ENCODE measurements around the gene ATOSA.

ATOSA gene

DNA sequence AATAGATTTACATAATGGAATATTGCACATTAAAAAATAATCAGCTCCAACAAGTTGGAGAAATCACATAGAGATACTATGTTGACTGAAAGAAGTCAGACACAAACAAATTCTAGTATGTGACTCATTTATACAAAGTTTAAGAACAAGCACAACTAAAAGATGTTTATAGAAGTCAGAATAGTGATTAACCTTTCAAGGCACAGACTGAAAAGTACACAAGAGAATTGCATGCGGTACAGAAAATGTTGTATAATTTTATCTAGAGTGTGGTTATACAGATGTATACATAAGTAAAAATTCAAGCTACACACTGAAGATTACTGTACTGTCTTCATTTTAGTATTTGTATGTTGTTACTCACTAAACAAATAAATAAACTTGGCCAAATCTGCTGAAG is 19.3 kb upstream of the ATOSA start:
- no peak overlapping the region for H3K4me3 ChIP-seq
- H3K9me3 ChIP-seq (ENCODE audit: low read depth, low read length) = no peaks in the 10 kb centered on the region
- DNase-seq (ENCODE audit: low read depth, low spot score) = no peak
- no peak overlapping the region for H3K27ac ChIP-seq
- H3K9ac ChIP-seq (ENCODE audit: insufficient read length) = no peak overlapping the region
- no peak for TF ChIP-seq EZH2 (IDR thresholded peaks at IDR 0.05)
- no peak for TF ChIP-seq FOXP2 (optimal IDR thresholded peaks at IDR 0.05; ENCODE audit: control extremely low read depth, extremely low read length, insufficient read depth)
- TF ChIP-seq POLR2AphosphoS5 (IDR thresholded peaks at IDR 0.05; ENCODE audit: borderline replicate concordance, low read depth, low read length) = no peak
- H3K36me3 ChIP-seq (ENCODE audit: insufficient read depth, low read length) = no peaks in the 10 kb centered on the region

- H3K36me3 ChIP-seq (ENCODE audit: insufficient read depth, low read length) = no peaks in the 10 kb centered on the region
- H3K4me3 ChIP-seq = no peak overlapping the region
- no peaks in the 10 kb centered on the region for H3K9me3 ChIP-seq (ENCODE audit: low read depth, low read length)
- TF ChIP-seq POLR2AphosphoS5 (IDR thresholded peaks at IDR 0.05; ENCODE audit: borderline replicate concordance, low read depth, low read length) (no peak), EZH2 (IDR thresholded peaks at IDR 0.05) (no peak), FOXP2 (optimal IDR thresholded peaks at IDR 0.05; ENCODE audit: control extremely low read depth, extremely low read length, insufficient read depth) (no peak)
- H3K27ac ChIP-seq = no peak overlapping the region
- DNase-seq (ENCODE audit: low read depth, low spot score) = no peak
- H3K9ac ChIP-seq (ENCODE audit: insufficient read length) = no peak overlapping the region
Observed at GRCh38 chr15:52697051-52697450, 17.9 kb upstream of the ATOSA start.

- no peak for DNase-seq (ENCODE audit: low read depth, low spot score)
- TF ChIP-seq FOXP2 (optimal IDR thresholded peaks at IDR 0.05; ENCODE audit: control extremely low read depth, extremely low read length, insufficient read depth) = no peak
- TF ChIP-seq EZH2 (IDR thresholded peaks at IDR 0.05) = no peak
- TF ChIP-seq POLR2AphosphoS5 (IDR thresholded peaks at IDR 0.05; ENCODE audit: borderline replicate concordance, low read depth, low read length) = no peak
- no peaks in the 10 kb centered on the region for H3K36me3 ChIP-seq (ENCODE audit: insufficient read depth, low read length)
- H3K9ac ChIP-seq (ENCODE audit: insufficient read length) = no peak overlapping the region
- no peak overlapping the region for H3K4me3 ChIP-seq
- no peak overlapping the region for H3K27ac ChIP-seq
- no peaks in the 10 kb centered on the region for H3K9me3 ChIP-seq (ENCODE audit: low read depth, low read length)
Observed at GRCh38 chr15:52695154-52695553, 16.0 kb upstream of the ATOSA start.

DNA sequence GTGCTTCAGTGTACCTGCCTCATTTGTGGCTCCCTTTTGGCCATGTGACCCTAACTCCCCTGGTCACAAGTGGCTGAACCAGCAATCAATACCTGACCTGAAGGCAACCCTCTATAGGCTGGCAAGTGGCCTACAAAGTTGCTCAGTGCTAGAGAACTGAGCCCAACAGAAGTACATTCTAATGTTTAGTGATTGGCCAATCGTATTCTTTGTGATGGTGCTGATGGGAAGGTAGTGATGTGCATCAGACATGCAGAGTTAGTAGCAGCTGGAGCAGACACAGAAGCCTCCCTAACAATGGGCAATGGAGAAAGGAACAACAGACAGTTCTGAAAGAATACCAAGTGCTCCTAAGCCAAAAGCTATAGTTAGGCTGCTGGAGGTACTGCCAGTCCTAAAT is 10.4 kb upstream of the ATOSA start:
- TF ChIP-seq POLR2AphosphoS5 (IDR thresholded peaks at IDR 0.05; ENCODE audit: borderline replicate concordance, low read depth, low read length) (no peak), EZH2 (IDR thresholded peaks at IDR 0.05) (no peak), FOXP2 (optimal IDR thresholded peaks at IDR 0.05; ENCODE audit: control extremely low read depth, extremely low read length, insufficient read depth) (no peak)
- DNase-seq (ENCODE audit: low read depth, low spot score) = no peak
- H3K27ac ChIP-seq = no peak overlapping the region
- H3K9me3 ChIP-seq (ENCODE audit: low read depth, low read length) = no peaks in the 10 kb centered on the region
- no peak overlapping the region for H3K4me3 ChIP-seq
- H3K9ac ChIP-seq (ENCODE audit: insufficient read length) = no peak overlapping the region
- no peaks in the 10 kb centered on the region for H3K36me3 ChIP-seq (ENCODE audit: insufficient read depth, low read length)

DNA sequence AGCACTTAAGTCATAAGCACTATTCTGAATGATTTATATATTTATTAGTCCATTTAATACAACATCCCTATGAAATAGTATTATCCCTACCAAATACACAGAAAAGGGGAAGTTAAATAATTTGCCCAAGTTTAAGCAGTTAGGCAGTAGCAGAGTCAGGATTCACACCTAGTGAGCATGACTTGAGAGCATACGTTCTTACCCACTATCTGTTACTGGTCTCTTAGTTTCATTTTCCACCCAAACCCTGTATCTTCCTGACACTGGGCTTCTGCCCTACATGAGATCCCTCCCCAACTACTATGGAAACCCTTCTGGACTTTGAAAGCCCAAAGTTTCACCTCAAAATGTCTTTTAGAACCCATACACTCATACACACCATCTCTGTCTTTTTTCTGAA is 4.4 kb upstream of the ATOSA start:
- no peak for TF ChIP-seq FOXP2 (optimal IDR thresholded peaks at IDR 0.05; ENCODE audit: control extremely low read depth, extremely low read length, insufficient read depth)
- no peak for TF ChIP-seq EZH2 (IDR thresholded peaks at IDR 0.05)
- Histone ChIP-seq H3K4me3 (no peak overlapping the region), H3K27ac (no peak overlapping the region), H3K9me3 (ENCODE audit: low read depth, low read length) (no peaks in the 10 kb centered on the region), H3K9ac (ENCODE audit: insufficient read length) (no peak overlapping the region), H3K36me3 (ENCODE audit: insufficient read depth, low read length) (no peaks in the 10 kb centered on the region)
- no peak for DNase-seq (ENCODE audit: low read depth, low spot score)

GRCh38 chr15:52682781-52683180 is 3.6 kb upstream of the ATOSA start:
- H3K36me3 ChIP-seq (ENCODE audit: insufficient read depth, low read length) = no peaks in the 10 kb centered on the region
- H3K27ac ChIP-seq = no peak overlapping the region
- H3K4me3 ChIP-seq = no peak overlapping the region
- H3K9ac ChIP-seq (ENCODE audit: insufficient read length) = no peak overlapping the region
- no peaks in the 10 kb centered on the region for H3K9me3 ChIP-seq (ENCODE audit: low read depth, low read length)
- TF ChIP-seq EZH2 (IDR thresholded peaks at IDR 0.05) (no peak), POLR2AphosphoS5 (IDR thresholded peaks at IDR 0.05; ENCODE audit: borderline replicate concordance, low read depth, low read length) (no peak), FOXP2 (optimal IDR thresholded peaks at IDR 0.05; ENCODE audit: control extremely low read depth, extremely low read length, insufficient read depth) (no peak)
- no peak for DNase-seq (ENCODE audit: low read depth, low spot score)

DNA sequence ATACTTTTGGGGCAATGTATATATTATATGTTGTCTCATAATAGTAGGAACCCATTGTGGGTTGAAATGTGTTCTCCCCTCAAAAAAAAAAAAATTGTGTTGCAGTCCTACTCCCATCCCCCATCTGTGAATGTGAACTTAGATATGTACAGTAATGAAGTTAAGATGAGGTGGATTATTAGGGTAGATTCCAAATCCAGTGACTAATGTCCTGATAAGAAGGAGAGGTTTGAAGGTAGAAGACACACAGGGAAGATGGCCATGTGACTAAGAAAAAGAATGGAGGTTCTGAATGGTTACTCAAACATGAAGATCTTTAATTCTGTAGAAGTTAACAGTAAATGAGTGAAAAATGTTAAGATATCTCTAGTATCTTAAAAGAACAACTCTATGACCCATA is 3.0 kb upstream of the ATOSA start:
- DNase-seq (ENCODE audit: low read depth, low spot score) = no peak
- Histone ChIP-seq H3K27ac (no peak overlapping the region), H3K4me3 (no peak overlapping the region), H3K9ac (ENCODE audit: insufficient read length) (no peak overlapping the region), H3K9me3 (ENCODE audit: low read depth, low read length) (no peaks in the 10 kb centered on the region), H3K36me3 (ENCODE audit: insufficient read depth, low read length) (no peaks in the 10 kb centered on the region)
- TF ChIP-seq EZH2 (IDR thresholded peaks at IDR 0.05) = no peak

GRCh38 chr15:52681441-52681840 is 2.3 kb upstream of the ATOSA start:
- Histone ChIP-seq H3K36me3 (ENCODE audit: insufficient read depth, low read length) (no peaks in the 10 kb centered on the region), H3K9me3 (ENCODE audit: low read depth, low read length) (no peaks in the 10 kb centered on the region), H3K27ac (no peak overlapping the region), H3K9ac (ENCODE audit: insufficient read length) (no peak overlapping the region), H3K4me3 (no peak overlapping the region)
- no peak for DNase-seq (ENCODE audit: low read depth, low spot score)
- TF ChIP-seq FOXP2 (optimal IDR thresholded peaks at IDR 0.05; ENCODE audit: control extremely low read depth, extremely low read length, insufficient read depth) = no peak

DNA sequence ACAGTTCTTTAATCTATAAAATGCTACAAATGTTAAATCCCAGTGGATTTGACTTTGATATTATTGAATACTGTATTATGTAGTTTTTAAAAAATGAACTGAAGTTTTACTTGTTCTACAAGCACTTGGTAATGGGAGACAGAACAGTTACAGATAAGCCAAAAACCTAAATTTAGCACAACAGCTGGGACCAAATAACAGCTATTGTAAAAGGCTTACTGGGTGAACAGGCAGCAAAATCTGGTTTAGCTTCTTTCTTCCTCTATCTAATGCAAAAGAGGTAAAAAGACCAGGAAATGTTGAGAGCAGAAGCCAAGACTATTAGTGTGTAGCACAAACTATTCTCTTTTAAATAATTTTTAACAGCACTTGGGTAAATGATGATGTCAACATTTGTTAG is 1.6 kb upstream of the ATOSA start:
- Histone ChIP-seq H3K9ac (ENCODE audit: insufficient read length) (no peak overlapping the region), H3K9me3 (ENCODE audit: low read depth, low read length) (no peaks in the 10 kb centered on the region), H3K36me3 (ENCODE audit: insufficient read depth, low read length) (no peaks in the 10 kb centered on the region), H3K4me3 (no peak overlapping the region), H3K27ac (no peak overlapping the region)
- TF ChIP-seq POLR2AphosphoS5 (IDR thresholded peaks at IDR 0.05; ENCODE audit: borderline replicate concordance, low read depth, low read length) (no peak), FOXP2 (optimal IDR thresholded peaks at IDR 0.05; ENCODE audit: control extremely low read depth, extremely low read length, insufficient read depth) (no peak), EZH2 (IDR thresholded peaks at IDR 0.05) (no peak)
- no peak for DNase-seq (ENCODE audit: low read depth, low spot score)
